Fibroblast of peridontal ligament (primary cell): ENCODE data around the gene RAB3IP.
A peak's percentile ranks its signal among the peaks of the same experiment; 100 is the strongest.

ENCODE experiments used
- DNase-seq: peaks from one replicate; pipeline ENCODE4 v3.0.0-alpha.2; 2010; ENCODE audit errors: extremely low read depth

The RAB3IP gene, protein sequence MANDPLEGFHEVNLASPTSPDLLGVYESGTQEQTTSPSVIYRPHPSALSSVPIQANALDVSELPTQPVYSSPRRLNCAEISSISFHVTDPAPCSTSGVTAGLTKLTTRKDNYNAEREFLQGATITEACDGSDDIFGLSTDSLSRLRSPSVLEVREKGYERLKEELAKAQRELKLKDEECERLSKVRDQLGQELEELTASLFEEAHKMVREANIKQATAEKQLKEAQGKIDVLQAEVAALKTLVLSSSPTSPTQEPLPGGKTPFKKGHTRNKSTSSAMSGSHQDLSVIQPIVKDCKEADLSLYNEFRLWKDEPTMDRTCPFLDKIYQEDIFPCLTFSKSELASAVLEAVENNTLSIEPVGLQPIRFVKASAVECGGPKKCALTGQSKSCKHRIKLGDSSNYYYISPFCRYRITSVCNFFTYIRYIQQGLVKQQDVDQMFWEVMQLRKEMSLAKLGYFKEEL

GRCh38 chr12:69738351-69739286, at the start of gene RAB3IP:
RAB3IP (plus strand) TSS chr12:69738860; CDS start chr12:69755409, 16,549 bp downstream.
- peak; percentile 39 for DNase-seq

GRCh38 chr12:69689638-69690037, 49.0 kb upstream of the RAB3IP start:
- DNase-seq, result no peak

GRCh38 chr12:69694123-69694522, 44.5 kb upstream of the RAB3IP start:
- no peak for DNase-seq

GRCh38 chr12:69698054-69698453, 40.6 kb upstream of the RAB3IP start:
- DNase-seq, result peak; percentile 18

- no peak for DNase-seq
Measured at GRCh38 chr12:69698769-69699540, 39.7 kb upstream of the RAB3IP start, which contains the start of gene BEST3. BEST3 (minus strand) TSS chr12:69699303; CDS start chr12:69697798, 1,505 bp downstream.

GRCh38 chr12:69701826-69702225, 36.8 kb upstream of the RAB3IP start:
- no peak for DNase-seq

DNA sequence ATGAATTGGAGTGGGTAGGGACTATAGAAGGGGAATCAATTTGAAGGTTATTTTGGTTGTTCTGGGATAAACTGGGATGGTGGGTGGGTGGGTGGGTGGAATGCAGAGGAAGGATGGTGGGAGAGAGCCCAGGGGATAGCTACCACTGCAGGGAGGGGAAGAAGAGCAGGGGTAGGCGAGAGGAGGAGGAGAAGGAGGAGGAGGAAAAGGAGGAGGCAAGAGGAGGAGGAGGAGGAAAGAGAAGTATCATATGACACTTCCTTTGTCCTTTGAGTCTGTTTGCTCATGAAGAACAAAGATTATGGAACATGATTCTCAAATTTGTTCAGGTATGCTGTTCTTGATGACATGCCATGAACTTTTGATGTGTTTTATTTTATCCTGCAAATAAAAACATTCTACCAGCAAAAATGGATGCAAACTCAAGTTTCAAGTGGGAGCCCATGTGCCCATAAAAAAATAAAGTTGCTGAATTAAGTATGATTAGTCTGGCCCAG, 35.5 kb upstream of the RAB3IP start:
- no peak for DNase-seq

- no peak for DNase-seq
Measured at GRCh38 chr12:69704357-69704756, 34.3 kb upstream of the RAB3IP start.

GRCh38 chr12:69708649-69709048, 30.0 kb upstream of the RAB3IP start:
- DNase-seq, result no peak

DNA sequence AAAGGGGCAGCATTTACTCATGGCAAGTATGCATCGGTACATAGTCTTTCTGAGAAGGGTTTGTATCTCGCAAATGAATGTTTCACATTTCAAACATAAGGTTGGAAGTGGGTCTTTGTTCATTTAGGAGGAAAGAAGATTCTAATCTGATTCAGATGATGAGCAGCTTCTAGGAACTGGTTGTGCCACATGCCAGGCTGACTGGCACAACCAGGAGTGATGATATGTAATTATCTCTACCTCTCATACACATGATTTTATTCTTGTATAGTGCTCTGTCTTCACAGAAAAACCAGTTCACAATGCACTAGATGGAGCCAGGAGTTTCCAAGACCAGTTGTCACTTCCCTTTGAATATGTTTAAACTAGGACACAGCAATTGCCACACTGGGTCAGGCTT, 25.8 kb upstream of the RAB3IP start:
- no peak for DNase-seq

DNA sequence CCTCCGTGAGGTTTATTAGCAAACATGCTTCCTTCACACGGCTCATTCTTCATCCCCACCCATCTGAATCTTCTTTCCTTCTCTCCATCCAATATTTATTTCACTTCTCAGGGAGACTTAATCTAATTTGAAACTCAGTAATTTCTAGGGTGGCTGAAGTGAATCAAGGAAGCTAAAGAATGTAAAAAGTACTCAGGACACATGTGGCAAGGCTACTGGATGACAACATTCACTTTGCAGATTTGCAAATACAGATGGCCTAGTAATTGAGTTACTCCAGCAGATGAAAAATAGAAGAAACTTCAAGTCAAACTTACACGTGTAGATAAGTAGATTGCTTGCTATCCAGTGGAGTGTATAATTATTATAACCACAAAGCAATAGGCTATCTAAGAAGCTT, 24.1 kb upstream of the RAB3IP start:
- no peak for DNase-seq

- no peak for DNase-seq
Measured at GRCh38 chr12:69719336-69720316, 19.0 kb upstream of the RAB3IP start.

DNA sequence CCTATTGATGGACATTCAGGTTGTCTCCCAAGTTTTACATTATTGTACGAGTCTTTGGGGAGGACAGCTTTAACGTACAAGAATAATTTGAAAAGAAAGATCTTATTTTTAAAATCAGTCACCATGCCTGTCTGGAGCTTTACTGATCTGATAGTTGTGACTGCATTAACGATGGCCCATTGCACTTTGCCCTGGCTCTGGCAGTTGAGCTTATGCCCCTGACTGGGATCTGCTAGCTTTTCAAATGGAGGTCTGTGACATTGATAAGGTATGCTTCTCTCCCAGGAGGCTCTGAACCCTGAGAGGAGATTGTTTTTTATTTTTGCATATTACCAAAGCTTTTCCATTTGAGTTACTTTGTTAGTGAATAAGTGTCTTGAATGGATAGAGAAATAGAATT, 17.9 kb upstream of the RAB3IP start:
- no peak for DNase-seq

DNA sequence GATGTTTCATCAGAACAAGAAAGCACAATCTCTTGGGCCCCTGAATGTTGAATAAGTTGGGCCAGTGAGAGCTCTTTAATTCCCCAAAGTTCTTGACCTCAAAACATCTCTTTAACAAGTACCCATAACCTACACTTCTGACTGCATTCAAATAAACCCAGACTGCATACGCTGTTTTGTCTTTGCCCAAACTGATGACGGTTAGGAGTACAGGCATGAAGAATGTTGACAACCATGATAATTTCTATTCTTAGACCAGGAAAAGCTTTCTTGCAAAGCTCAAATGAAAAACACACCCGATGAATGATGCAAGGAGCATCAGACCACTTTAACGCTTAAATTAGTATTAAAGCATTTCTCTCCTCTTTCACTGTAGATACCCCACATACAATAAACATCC, 11.7 kb upstream of the RAB3IP start:
- DNase-seq, result no peak

GRCh38 chr12:69732088-69732487, 6.6 kb upstream of the RAB3IP start:
- no peak for DNase-seq

- DNase-seq, result no peak
Measured at GRCh38 chr12:69733638-69734037, 5.0 kb upstream of the RAB3IP start.

- DNase-seq, result peak; percentile 3
Measured at GRCh38 chr12:69739287-69740191, 879 bp downstream of the RAB3IP start.

DNA sequence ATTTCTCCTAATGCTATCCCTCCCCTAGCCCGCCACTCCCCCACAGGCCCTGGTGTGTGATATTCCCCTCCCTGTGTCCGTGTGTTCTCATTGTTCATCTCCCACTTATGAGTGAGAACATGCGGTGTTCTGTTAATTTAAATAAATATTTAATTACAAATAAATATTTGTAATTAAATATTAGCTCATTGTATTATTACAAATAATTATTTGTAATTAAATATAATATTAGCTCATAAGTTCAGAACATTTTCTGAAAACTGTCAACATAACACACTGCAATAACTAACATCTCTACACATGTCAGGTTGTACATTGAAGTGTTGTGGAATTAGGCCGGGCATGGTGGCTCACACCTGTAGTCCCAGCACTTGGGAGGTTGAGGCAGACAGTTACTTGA, 5.4 kb downstream of the RAB3IP start:
- no peak for DNase-seq

GRCh38 chr12:69751476-69751875, 12.8 kb downstream of the RAB3IP start:
- DNase-seq, result no peak
